Measurements from ENCODE around the gene MOB1A.
"Not testable (repeated sequence)": the region's sequence is repeated elsewhere in the genome, so short reads cannot be mapped to it uniquely, and the experiment has no call there.

Gene MOB1A

GRCh38 chr2:74219846-74220486 lies 41.3 kb upstream of the MOB1A start:
- H3K4me3 ChIP-seq (ENCODE audit: low read depth, low read length): no peak overlapping the region
- no peak overlapping the region for H2BK120ac ChIP-seq (ENCODE audit: insufficient read depth, low read length, poor library complexity)
- no peaks in the 10 kb centered on the region for H3K79me2 ChIP-seq (ENCODE audit: control insufficient read depth, insufficient read depth, low read length, poor library complexity)
- H3K9ac ChIP-seq (ENCODE audit: low read length): no peak overlapping the region
- H3K4ac ChIP-seq (ENCODE audit: low read depth, low read length): no peak overlapping the region
- no peak overlapping the region for H3K14ac ChIP-seq (ENCODE audit: low read length)
- H2BK12ac ChIP-seq (ENCODE audit: low read length): no peak overlapping the region
- no peaks in the 10 kb centered on the region for H3K79me1 ChIP-seq (ENCODE audit: low read length)
- H3K18ac ChIP-seq (ENCODE audit: low read length): no peak overlapping the region
- no peaks in the 10 kb centered on the region for H3K9me3 ChIP-seq (ENCODE audit: insufficient read depth, low read depth, low read length)
- H4K12ac ChIP-seq (ENCODE audit: low read depth, low read length): no peak overlapping the region
- H2AK5ac ChIP-seq (ENCODE audit: low read length): no peak overlapping the region
- H3K27me3 ChIP-seq (ENCODE audit: insufficient read depth, low read length): no peaks in the 10 kb centered on the region
- H2BK5ac ChIP-seq (ENCODE audit: low read depth, low read length, poor library complexity): no peak overlapping the region
- no peak for DNase-seq
- peaks cover 5 to 12% of the 10 kb centered on the region in 2 experiments for H3K36me3 ChIP-seq (ENCODE audit: control insufficient read depth in 1 of 2, insufficient read depth in 2 of 2, low read length in 2 of 2)
- H4K91ac ChIP-seq (ENCODE audit: low read depth, low read length): no peak overlapping the region
- H3K4me1 ChIP-seq (ENCODE audit: control insufficient read depth in 1 of 2, insufficient read depth in 2 of 2, low read length in 2 of 2): peaks cover 0 to 5% of the 10 kb centered on the region in 2 experiments
- H3K4me2 ChIP-seq (ENCODE audit: low read length): no peak overlapping the region
- no peak overlapping the region for H2AFZ ChIP-seq (ENCODE audit: insufficient read depth, low read length, poor library complexity)
- no peak overlapping the region for H3K27ac ChIP-seq (ENCODE audit: low read depth, low read length)
- no CpG with 5 or more reads among the region's 5 CpGs for WGBS (ENCODE audit: extremely low coverage, insufficient coverage, insufficient read length)
- H3K23ac ChIP-seq (ENCODE audit: low read length): no peak overlapping the region
- no peak overlapping the region for H4K8ac ChIP-seq (ENCODE audit: low read depth, low read length)

- H3K79me1 ChIP-seq (ENCODE audit: low read length): no peaks in the 10 kb centered on the region
- no peak overlapping the region for H3K4me3 ChIP-seq (ENCODE audit: low read depth, low read length)
- H2BK5ac ChIP-seq (ENCODE audit: low read depth, low read length, poor library complexity): no peak overlapping the region
- H2BK120ac ChIP-seq (ENCODE audit: insufficient read depth, low read length, poor library complexity): no peak overlapping the region
- H4K91ac ChIP-seq (ENCODE audit: low read depth, low read length): no peak overlapping the region
- no peak overlapping the region for H3K4ac ChIP-seq (ENCODE audit: low read depth, low read length)
- no peak overlapping the region for H2AFZ ChIP-seq (ENCODE audit: insufficient read depth, low read length, poor library complexity)
- no peak overlapping the region for H3K9ac ChIP-seq (ENCODE audit: low read length)
- no peak for DNase-seq
- no peaks in the 10 kb centered on the region for H3K79me2 ChIP-seq (ENCODE audit: control insufficient read depth, insufficient read depth, low read length, poor library complexity)
- H3K36me3 ChIP-seq (ENCODE audit: control insufficient read depth in 1 of 2, insufficient read depth in 2 of 2, low read length in 2 of 2): peaks cover 14 to 27% of the 10 kb centered on the region in 2 experiments
- no peak overlapping the region for H2BK12ac ChIP-seq (ENCODE audit: low read length)
- H3K14ac ChIP-seq (ENCODE audit: low read length): no peak overlapping the region
- no peak overlapping the region for H4K8ac ChIP-seq (ENCODE audit: low read depth, low read length)
- H3K23ac ChIP-seq (ENCODE audit: low read length): no peak overlapping the region
- no peak overlapping the region for H2AK5ac ChIP-seq (ENCODE audit: low read length)
- WGBS (ENCODE audit: extremely low coverage, insufficient coverage, insufficient read length): no CpG with 5 or more reads among the region's 2 CpGs
- no peak overlapping the region for H3K4me2 ChIP-seq (ENCODE audit: low read length)
- no peak overlapping the region for H4K12ac ChIP-seq (ENCODE audit: low read depth, low read length)
- H3K9me3 ChIP-seq (ENCODE audit: insufficient read depth, low read depth, low read length): no peaks in the 10 kb centered on the region
- no peak overlapping the region for H3K27ac ChIP-seq (ENCODE audit: low read depth, low read length)
- H3K27me3 ChIP-seq (ENCODE audit: insufficient read depth, low read length): no peaks in the 10 kb centered on the region
- no peak overlapping the region for H3K18ac ChIP-seq (ENCODE audit: low read length)
- no peaks in the 10 kb centered on the region for H3K4me1 ChIP-seq (ENCODE audit: control insufficient read depth in 1 of 2, insufficient read depth in 2 of 2, low read length in 2 of 2)
These were observed 38.0 kb upstream of the MOB1A start for GRCh38 chr2:74216642-74217041.

- not testable (repeated sequence) for H4K12ac ChIP-seq (ENCODE audit: low read depth, low read length); H2AK5ac ChIP-seq (ENCODE audit: low read length); H2BK12ac ChIP-seq (ENCODE audit: low read length); H3K4me2 ChIP-seq (ENCODE audit: low read length); H3K79me2 ChIP-seq (ENCODE audit: control insufficient read depth, insufficient read depth, low read length, poor library complexity); H2BK5ac ChIP-seq (ENCODE audit: low read depth, low read length, poor library complexity); H3K27me3 ChIP-seq (ENCODE audit: insufficient read depth, low read length); H3K14ac ChIP-seq (ENCODE audit: low read length); H3K79me1 ChIP-seq (ENCODE audit: low read length); H3K23ac ChIP-seq (ENCODE audit: low read length); DNase-seq; H3K4me3 ChIP-seq (ENCODE audit: low read depth, low read length); H2AFZ ChIP-seq (ENCODE audit: insufficient read depth, low read length, poor library complexity); H4K8ac ChIP-seq (ENCODE audit: low read depth, low read length); H3K27ac ChIP-seq (ENCODE audit: low read depth, low read length); H3K4ac ChIP-seq (ENCODE audit: low read depth, low read length); H3K9ac ChIP-seq (ENCODE audit: low read length); H4K91ac ChIP-seq (ENCODE audit: low read depth, low read length); H3K9me3 ChIP-seq (ENCODE audit: insufficient read depth, low read depth, low read length); H2BK120ac ChIP-seq (ENCODE audit: insufficient read depth, low read length, poor library complexity); H3K18ac ChIP-seq (ENCODE audit: low read length); H3K4me1 ChIP-seq (ENCODE audit: control insufficient read depth in 1 of 2, insufficient read depth in 2 of 2, low read length in 2 of 2)
- WGBS (ENCODE audit: extremely low coverage, insufficient coverage, insufficient read length): no CpG with 5 or more reads among the region's 6 CpGs
- H3K36me3 ChIP-seq (ENCODE audit: control insufficient read depth in 1 of 2, insufficient read depth in 2 of 2, low read length in 2 of 2): peaks cover 14 to 29% of the 10 kb centered on the region in 2 experiments
These were observed 37.1 kb upstream of the MOB1A start for GRCh38 chr2:74215771-74216170.

- Histone ChIP-seq H2BK120ac (ENCODE audit: insufficient read depth, low read length, poor library complexity) (no peak overlapping the region), H2BK12ac (ENCODE audit: low read length) (no peak overlapping the region)
- WGBS (ENCODE audit: extremely low coverage, insufficient coverage, insufficient read length): no CpG with 5 or more reads among the region's 3 CpGs
These were observed 34.2 kb upstream of the MOB1A start for GRCh38 chr2:74212702-74213410.

More at GRCh38 chr2:74212702-74213410, 34.2 kb upstream of the MOB1A start:
- no peaks in the 10 kb centered on the region for H3K27me3 ChIP-seq (ENCODE audit: insufficient read depth, low read length)
- no peak overlapping the region for H4K91ac ChIP-seq (ENCODE audit: low read depth, low read length)
- H2AK5ac ChIP-seq (ENCODE audit: low read length): no peak overlapping the region
- H3K4me1 ChIP-seq (ENCODE audit: control insufficient read depth in 1 of 2, insufficient read depth in 2 of 2, low read length in 2 of 2): no peaks in the 10 kb centered on the region
- no peak overlapping the region for H3K27ac ChIP-seq (ENCODE audit: low read depth, low read length)
- no peak overlapping the region for H3K9ac ChIP-seq (ENCODE audit: low read length)
- H3K4me3 ChIP-seq (ENCODE audit: low read depth, low read length): no peak overlapping the region
- H4K8ac ChIP-seq (ENCODE audit: low read depth, low read length): no peak overlapping the region
- H3K4ac ChIP-seq (ENCODE audit: low read depth, low read length): no peak overlapping the region
- H3K23ac ChIP-seq (ENCODE audit: low read length): no peak overlapping the region
- H2AFZ ChIP-seq (ENCODE audit: insufficient read depth, low read length, poor library complexity): no peak overlapping the region
- H2BK5ac ChIP-seq (ENCODE audit: low read depth, low read length, poor library complexity): no peak overlapping the region
- H3K36me3 ChIP-seq (ENCODE audit: control insufficient read depth in 1 of 2, insufficient read depth in 2 of 2, low read length in 2 of 2): peaks cover 17 to 32% of the 10 kb centered on the region in 2 experiments
- H3K4me2 ChIP-seq (ENCODE audit: low read length): no peak overlapping the region
- no peaks in the 10 kb centered on the region for H3K79me2 ChIP-seq (ENCODE audit: control insufficient read depth, insufficient read depth, low read length, poor library complexity)
- no peak overlapping the region for H3K18ac ChIP-seq (ENCODE audit: low read length)
- no peak overlapping the region for H4K12ac ChIP-seq (ENCODE audit: low read depth, low read length)
- no peak overlapping the region for H3K14ac ChIP-seq (ENCODE audit: low read length)
- no peaks in the 10 kb centered on the region for H3K9me3 ChIP-seq (ENCODE audit: insufficient read depth, low read depth, low read length)
- no peak for DNase-seq
- H3K79me1 ChIP-seq (ENCODE audit: low read length): no peaks in the 10 kb centered on the region
